Measurements from ENCODE around the gene APH1B.

APH1B gene

DNA sequence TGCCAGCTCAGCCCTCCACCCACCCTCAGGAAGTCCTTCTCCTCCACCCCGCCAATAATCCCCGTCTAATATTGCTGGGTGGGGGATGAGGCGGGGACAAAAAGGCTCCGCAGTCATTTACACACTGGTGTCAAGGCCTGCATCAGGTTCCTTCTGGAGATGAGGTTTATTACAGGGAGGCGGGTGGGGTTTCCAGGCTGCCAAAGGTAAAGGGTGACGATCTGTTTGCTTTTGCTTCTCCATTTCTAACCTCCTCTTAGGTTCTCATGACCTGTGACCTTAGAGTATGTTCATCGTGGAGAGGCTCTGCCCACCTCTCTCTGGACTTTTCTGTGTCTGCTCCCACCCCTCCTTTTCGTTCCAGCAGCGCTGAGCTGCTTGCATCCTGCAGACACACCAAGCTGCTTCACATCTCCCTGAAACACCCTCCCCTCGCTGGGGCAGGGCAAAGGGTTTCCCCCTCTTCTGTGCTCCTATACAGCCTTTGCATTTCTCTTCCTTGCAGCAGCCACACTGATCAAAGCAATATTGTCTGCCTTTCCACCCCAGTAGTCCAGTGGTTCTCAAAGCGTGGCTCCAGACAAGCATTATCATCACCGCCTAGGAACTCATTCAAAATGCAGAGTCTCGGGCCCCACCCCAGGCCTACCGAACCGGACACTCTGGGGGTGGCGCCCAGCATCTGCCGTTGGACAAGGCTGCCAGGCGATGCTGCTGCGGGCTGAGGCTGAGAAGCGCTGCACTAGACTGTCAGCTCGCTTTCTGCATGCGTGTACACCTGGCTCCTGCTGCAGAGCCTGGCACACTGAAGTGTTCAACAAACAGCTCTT, 77.6 kb downstream of the APH1B start:
- DNase-seq (ENCODE audit: extremely low read depth, insufficient read length) = no peak
- TF ChIP-seq CTCF (IDR thresholded peaks at IDR 0.05; ENCODE audit: insufficient read depth, low read length, poor library complexity, severe bottlenecking) = no peak
- no peak overlapping the region for H3K4me3 ChIP-seq (replicated peaks; ENCODE audit: low read depth, low read length)
- no peaks in the 10 kb centered on the region for H3K36me3 ChIP-seq (ENCODE audit: control insufficient read depth, insufficient read depth, low read length)
- H3K27me3 ChIP-seq (replicated peaks; ENCODE audit: control insufficient read depth, insufficient read depth, low read length) = no peaks in the 10 kb centered on the region; the same call in none of the 2 replicates

GRCh38 chr15:63357061-63357460, 79.7 kb downstream of the APH1B start:
- DNase-seq (ENCODE audit: extremely low read depth, insufficient read length) = no peak
- no peaks in the 10 kb centered on the region for H3K36me3 ChIP-seq (ENCODE audit: control insufficient read depth, insufficient read depth, low read length)
- H3K27me3 ChIP-seq (replicated peaks; ENCODE audit: control insufficient read depth, insufficient read depth, low read length) = peaks cover 3% of the 10 kb centered on the region
- TF ChIP-seq CTCF (IDR thresholded peaks at IDR 0.05; ENCODE audit: insufficient read depth, low read length, poor library complexity, severe bottlenecking) = no peak
- no peak overlapping the region for H3K4me3 ChIP-seq (replicated peaks; ENCODE audit: low read depth, low read length)

DNA sequence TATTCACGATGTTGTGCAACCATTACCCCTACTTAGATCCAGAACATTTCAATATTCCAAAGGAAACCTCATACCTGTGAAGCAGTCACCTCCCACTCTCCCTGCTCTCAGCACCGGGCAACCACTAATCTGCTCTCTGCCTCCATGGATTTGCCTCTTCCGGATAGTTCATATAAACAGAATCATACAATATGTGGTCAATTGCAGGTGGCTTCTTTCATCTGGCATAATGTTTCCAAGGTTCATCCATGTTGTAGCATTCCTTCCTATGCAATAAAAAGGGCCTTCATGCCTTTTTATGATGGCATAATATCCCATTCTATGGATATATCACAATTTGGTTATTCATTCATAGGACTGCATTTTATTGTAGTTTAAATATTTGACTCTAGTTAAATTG, 80.3 kb downstream of the APH1B start:
- DNase-seq (ENCODE audit: extremely low read depth, insufficient read length) = no peak
- no peaks in the 10 kb centered on the region for H3K36me3 ChIP-seq (ENCODE audit: control insufficient read depth, insufficient read depth, low read length)
- no peak for TF ChIP-seq CTCF (IDR thresholded peaks at IDR 0.05; ENCODE audit: insufficient read depth, low read length, poor library complexity, severe bottlenecking)
- H3K4me3 ChIP-seq (replicated peaks; ENCODE audit: low read depth, low read length) = no peak overlapping the region
- peaks cover 3% of the 10 kb centered on the region for H3K27me3 ChIP-seq (replicated peaks; ENCODE audit: control insufficient read depth, insufficient read depth, low read length)

DNA sequence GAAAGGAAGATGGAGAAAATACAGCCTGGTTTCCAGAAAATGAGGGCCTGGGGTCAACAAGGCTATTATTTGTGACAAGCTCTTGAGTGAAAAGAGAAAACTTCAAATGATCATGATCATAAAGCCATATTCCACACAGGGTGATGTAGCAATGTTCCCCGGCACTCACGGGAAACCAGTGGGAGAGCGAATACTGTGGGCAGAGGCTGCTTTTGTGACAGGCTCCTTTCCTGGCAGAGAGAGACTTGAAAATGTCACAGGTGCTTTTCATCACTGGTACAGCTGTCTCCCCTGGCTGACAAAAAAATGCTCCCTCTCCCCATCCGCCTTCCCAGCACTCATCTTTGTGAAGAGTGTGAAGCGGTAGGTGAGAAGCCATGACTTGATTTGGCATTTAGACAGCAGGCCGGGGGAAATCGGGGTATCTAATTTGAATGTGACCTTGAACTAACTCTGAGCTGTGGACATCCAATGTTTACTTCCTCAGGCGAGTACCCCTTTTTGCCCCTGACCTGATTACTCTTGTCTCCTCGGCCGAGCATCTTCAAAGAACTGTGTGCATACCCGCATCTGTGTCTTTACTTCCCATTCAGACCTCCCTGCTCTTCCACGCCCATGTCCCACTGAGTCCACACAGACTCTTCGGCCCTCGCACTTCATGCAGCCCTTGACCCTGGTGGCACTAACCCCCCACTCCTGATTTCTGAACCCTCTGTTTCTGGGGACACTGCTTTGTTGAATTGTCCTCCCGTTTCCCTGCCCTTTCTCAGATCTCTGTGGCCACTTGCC, 81.0 kb downstream of the APH1B start:
- peaks cover 3% of the 10 kb centered on the region for H3K27me3 ChIP-seq (replicated peaks; ENCODE audit: control insufficient read depth, insufficient read depth, low read length)
- no peak for DNase-seq (ENCODE audit: extremely low read depth, insufficient read length)
- H3K36me3 ChIP-seq (ENCODE audit: control insufficient read depth, insufficient read depth, low read length) = no peaks in the 10 kb centered on the region
- TF ChIP-seq CTCF (IDR thresholded peaks at IDR 0.05; ENCODE audit: insufficient read depth, low read length, poor library complexity, severe bottlenecking) = no peak
- no peak overlapping the region for H3K4me3 ChIP-seq (replicated peaks; ENCODE audit: low read depth, low read length)

Measured in GM06990 (cell line).